Measurements from ENCODE around the gene DZIP1L. TPM values are rescaled to one million over a fixed set of nuclear protein-coding genes. Genes with fewer than 3 reads are reported as not detected.

The DZIP1L gene
- total RNA-seq, 2 experiments from 2014 or later, result not detected

- CTCF ChIA-PET, result interaction anchor here (0.9 kb wide), 1 partner anchor 11 kb away, joined by 3 read pairs; no protein-coding TSS in a partner anchor
Observed at GRCh38 chr3:138046085-138046484, 69.3 kb downstream of the DZIP1L start.

GRCh38 chr3:138043266-138044029, 72.0 kb downstream of the DZIP1L start:
- no peaks in the 10 kb centered on the region for H3K9me3 Mint-ChIP-seq (ENCODE audit: insufficient read depth)
- no peak overlapping the region for H3K27ac Mint-ChIP-seq
- POLR2A ChIA-PET, result no interaction called here
- H3K4me3 Mint-ChIP-seq, result no peak overlapping the region
- no peaks in the 10 kb centered on the region for H3K4me1 Mint-ChIP-seq (ENCODE audit: low read depth)
- CTCF ChIA-PET, result interaction anchor here (2.1 kb wide), 1 partner anchor 9 kb away, joined by 5 read pairs; no protein-coding TSS in a partner anchor
- DNase-seq (no peak), ATAC-seq (no peak)
- peaks cover 33% of the 10 kb centered on the region for H3K27me3 Mint-ChIP-seq (ENCODE audit: low read depth)
- no peaks in the 10 kb centered on the region for H3K36me3 Mint-ChIP-seq (ENCODE audit: low read depth)

More at GRCh38 chr3:138046085-138046484, 69.3 kb downstream of the DZIP1L start:
- no peaks in the 10 kb centered on the region for H3K4me1 Mint-ChIP-seq (ENCODE audit: low read depth)
- DNase-seq (no peak), ATAC-seq (no peak)
- no peaks in the 10 kb centered on the region for H3K9me3 Mint-ChIP-seq (ENCODE audit: insufficient read depth)
- POLR2A ChIA-PET, result no interaction called here
- H3K4me3 Mint-ChIP-seq, result no peak overlapping the region
- peaks cover 19% of the 10 kb centered on the region for H3K27me3 Mint-ChIP-seq (ENCODE audit: low read depth)
- no peaks in the 10 kb centered on the region for H3K36me3 Mint-ChIP-seq (ENCODE audit: low read depth)
- H3K27ac Mint-ChIP-seq, result no peak overlapping the region

- Mint-ChIP-seq H3K27ac (no peak overlapping the region), H3K9me3 (ENCODE audit: insufficient read depth) (no peaks in the 10 kb centered on the region), H3K4me3 (no peak overlapping the region), H3K27me3 (ENCODE audit: low read depth) (peaks cover 33% of the 10 kb centered on the region), H3K4me1 (ENCODE audit: low read depth) (no peaks in the 10 kb centered on the region), H3K36me3 (ENCODE audit: low read depth) (no peaks in the 10 kb centered on the region)
- DNase-seq (no peak), ATAC-seq (no peak)
- CTCF ChIA-PET, result interaction anchor here (0.6 to 2.1 kb wide), 2 partner anchors 10 to 77 kb away, joined by 3 to 5 read pairs; no protein-coding TSS in a partner anchor
- POLR2A ChIA-PET, result no interaction called here
Observed at GRCh38 chr3:138042043-138042442, 73.4 kb downstream of the DZIP1L start.

- ChIA-PET CTCF (interaction anchor here (1.5 kb wide), 1 partner anchor 80 kb away, joined by 4 read pairs; no protein-coding TSS in a partner anchor), POLR2A (no interaction called here)
- H3K4me1 Mint-ChIP-seq (ENCODE audit: low read depth), result no peaks in the 10 kb centered on the region
- H3K27me3 Mint-ChIP-seq (ENCODE audit: low read depth), result peaks cover 36% of the 10 kb centered on the region
- no peak for DNase-seq
- no peaks in the 10 kb centered on the region for H3K9me3 Mint-ChIP-seq (ENCODE audit: insufficient read depth)
- H3K27ac Mint-ChIP-seq, result no peak overlapping the region
- H3K36me3 Mint-ChIP-seq (ENCODE audit: low read depth), result no peaks in the 10 kb centered on the region
- ATAC-seq, result no peak
- no peak overlapping the region for H3K4me3 Mint-ChIP-seq
Observed at GRCh38 chr3:138038725-138039462, 76.5 kb downstream of the DZIP1L start.

- Mint-ChIP-seq H3K4me3 (no peak overlapping the region), H3K27ac (no peak overlapping the region), H3K9me3 (ENCODE audit: insufficient read depth) (no peaks in the 10 kb centered on the region), H3K4me1 (ENCODE audit: low read depth) (no peaks in the 10 kb centered on the region), H3K36me3 (ENCODE audit: low read depth) (no peaks in the 10 kb centered on the region), H3K27me3 (ENCODE audit: low read depth) (peaks cover 29% of the 10 kb centered on the region)
- POLR2A ChIA-PET, result no interaction called here
- CTCF ChIA-PET, result no interaction called here
- no peak for ATAC-seq
- no peak for DNase-seq
Observed at GRCh38 chr3:138036572-138036971, 78.8 kb downstream of the DZIP1L start.

- ATAC-seq (no peak), DNase-seq (no peak)
- no peaks in the 10 kb centered on the region for H3K4me1 Mint-ChIP-seq (ENCODE audit: low read depth)
- POLR2A ChIA-PET, result no interaction called here
- CTCF ChIA-PET, result interaction anchor here (0.9 kb wide), 1 partner anchor 11 kb away, joined by 3 read pairs; no protein-coding TSS in a partner anchor
- no peaks in the 10 kb centered on the region for H3K9me3 Mint-ChIP-seq (ENCODE audit: insufficient read depth)
- H3K27me3 Mint-ChIP-seq (ENCODE audit: low read depth), result peaks cover 15% of the 10 kb centered on the region
- H3K27ac Mint-ChIP-seq, result no peak overlapping the region
- no peak overlapping the region for H3K4me3 Mint-ChIP-seq
- H3K36me3 Mint-ChIP-seq (ENCODE audit: low read depth), result no peaks in the 10 kb centered on the region
Observed at GRCh38 chr3:138034918-138035317, 80.5 kb downstream of the DZIP1L start.

- Mint-ChIP-seq H3K4me1 (ENCODE audit: low read depth) (no peaks in the 10 kb centered on the region), H3K4me3 (no peak overlapping the region), H3K27ac (no peak overlapping the region), H3K36me3 (ENCODE audit: low read depth) (no peaks in the 10 kb centered on the region), H3K9me3 (ENCODE audit: insufficient read depth) (no peaks in the 10 kb centered on the region), H3K27me3 (ENCODE audit: low read depth) (peaks cover 9% of the 10 kb centered on the region)
- ChIA-PET CTCF (no interaction called here), POLR2A (no interaction called here)
- DNase-seq (no peak), ATAC-seq (no peak)
Observed at GRCh38 chr3:138033202-138033691, 82.2 kb downstream of the DZIP1L start.

GRCh38 chr3:138032567-138032966, 82.8 kb downstream of the DZIP1L start:
- ATAC-seq, result no peak
- H3K9me3 Mint-ChIP-seq (ENCODE audit: insufficient read depth), result no peaks in the 10 kb centered on the region
- H3K36me3 Mint-ChIP-seq (ENCODE audit: low read depth), result no peaks in the 10 kb centered on the region
- H3K4me1 Mint-ChIP-seq (ENCODE audit: low read depth), result no peaks in the 10 kb centered on the region
- no peak for DNase-seq
- H3K27me3 Mint-ChIP-seq (ENCODE audit: low read depth), result peaks cover 9% of the 10 kb centered on the region
- H3K27ac Mint-ChIP-seq, result no peak overlapping the region
- CTCF ChIA-PET, result no interaction called here
- H3K4me3 Mint-ChIP-seq, result no peak overlapping the region
- POLR2A ChIA-PET, result no interaction called here

GRCh38 chr3:138031536-138031935, 83.9 kb downstream of the DZIP1L start:
- Mint-ChIP-seq H3K9me3 (ENCODE audit: insufficient read depth) (no peaks in the 10 kb centered on the region), H3K27ac (no peak overlapping the region), H3K36me3 (ENCODE audit: low read depth) (no peaks in the 10 kb centered on the region), H3K4me1 (ENCODE audit: low read depth) (no peaks in the 10 kb centered on the region), H3K27me3 (ENCODE audit: low read depth) (peaks cover 8% of the 10 kb centered on the region), H3K4me3 (no peak overlapping the region)
- ATAC-seq (no peak), DNase-seq (no peak)
- ChIA-PET CTCF (no interaction called here), POLR2A (no interaction called here)

GRCh38 chr3:138030734-138031280, 84.6 kb downstream of the DZIP1L start:
- ChIA-PET POLR2A (no interaction called here), CTCF (no interaction called here)
- Mint-ChIP-seq H3K4me3 (no peak overlapping the region), H3K4me1 (ENCODE audit: low read depth) (no peaks in the 10 kb centered on the region), H3K27me3 (ENCODE audit: low read depth) (peaks cover 10% of the 10 kb centered on the region), H3K9me3 (ENCODE audit: insufficient read depth) (no peaks in the 10 kb centered on the region), H3K36me3 (ENCODE audit: low read depth) (no peaks in the 10 kb centered on the region), H3K27ac (no peak overlapping the region)
- DNase-seq (no peak), ATAC-seq (no peak)

- H3K27ac Mint-ChIP-seq, result no peak overlapping the region
- DNase-seq, result no peak
- H3K36me3 Mint-ChIP-seq (ENCODE audit: low read depth), result no peaks in the 10 kb centered on the region
- H3K9me3 Mint-ChIP-seq (ENCODE audit: insufficient read depth), result no peaks in the 10 kb centered on the region
- ATAC-seq, result no peak
- ChIA-PET POLR2A (no interaction called here), CTCF (no interaction called here)
- no peak overlapping the region for H3K4me3 Mint-ChIP-seq
- no peaks in the 10 kb centered on the region for H3K4me1 Mint-ChIP-seq (ENCODE audit: low read depth)
- peaks cover 4% of the 10 kb centered on the region for H3K27me3 Mint-ChIP-seq (ENCODE audit: low read depth)
Observed at GRCh38 chr3:138027821-138028220, 87.6 kb downstream of the DZIP1L start.

GRCh38 chr3:138025553-138025952, 89.9 kb downstream of the DZIP1L start:
- H3K27ac Mint-ChIP-seq, result no peak overlapping the region
- no peak for ATAC-seq

More at GRCh38 chr3:138025553-138025952, 89.9 kb downstream of the DZIP1L start:
- no peaks in the 10 kb centered on the region for H3K9me3 Mint-ChIP-seq (ENCODE audit: insufficient read depth)
- peaks cover 4% of the 10 kb centered on the region for H3K27me3 Mint-ChIP-seq (ENCODE audit: low read depth)
- H3K4me1 Mint-ChIP-seq (ENCODE audit: low read depth), result no peaks in the 10 kb centered on the region
- POLR2A ChIA-PET, result no interaction called here
- CTCF ChIA-PET, result no interaction called here
- H3K4me3 Mint-ChIP-seq, result no peak overlapping the region
- no peaks in the 10 kb centered on the region for H3K36me3 Mint-ChIP-seq (ENCODE audit: low read depth)
- DNase-seq, result no peak

Measured in activated CD8-positive, alpha-beta T cell treated with anti-CD3 and anti-CD28 coated beads, Interleukin-2, amount 10 ng/mL, durations not matched to agents 7 days and 5 days (primary cell).